HepG2 (cell line): ENCODE results near the gene DOK4. TPM values are rescaled to one million over a fixed set of nuclear protein-coding genes. Genes with fewer than 3 reads are reported as not detected.

Experiments
- ATF4 ChIP-seq, 2 experiments: fragments of 450-650 bp in 1 of 2; sonication (generic) in 1 of 2; formaldehyde crosslinking; IDR thresholded peaks; 2 replicates each; pipeline versions ENCODE4 v1.5.0 to v1.8.0; 2020 to 2022; ENCODE audit warnings: mild to moderate bottlenecking in 1 of 2, missing genetic modification reagents in 1 of 2
- CREB1 ChIP-seq, 2 experiments: fragments of 450-650 bp in 1 of 2; IDR thresholded peaks; 2 replicates each; pipeline ENCODE4 v1.6.1; 2016 to 2017; ENCODE audit warnings: control low read depth in 1 of 2, mild to moderate bottlenecking in 1 of 2, missing compliant biosample characterization in 1 of 2, missing genetic modification characterization in 1 of 2
- NONO ChIP-seq, 2 experiments: fragments of 450-650 bp in 1 of 2; sonication (generic) in 1 of 2; formaldehyde crosslinking in 1 of 2; IDR thresholded peaks in 1 of 2; conservative IDR thresholded peaks in 1 of 2; 2 replicates each; pipeline versions ENCODE4 v1.6.1 to v1.8.0; 2017 to 2022; ENCODE audit warnings: mild to moderate bottlenecking in 1 of 2, missing genetic modification reagents in 1 of 2, moderate library complexity in 1 of 2
- PAF1 ChIP-seq: IDR thresholded peaks from 2 replicates; pipeline ENCODE4 v1.6.1; 2016; ENCODE audit warnings: missing genetic modification reagents, missing compliant biosample characterization
- RBM39 ChIP-seq: fragments of 200-400 bp; formaldehyde crosslinking; IDR thresholded peaks from one replicate; pipeline ENCODE4 v1.6.1; 2018; ENCODE audit warnings: antibody characterized with exemption, mild to moderate bottlenecking, low read depth, low read length; ENCODE audit not compliant: poor library complexity, severe bottlenecking
- RERE ChIP-seq: IDR thresholded peaks from 2 replicates; pipeline ENCODE4 v1.6.1; 2016; ENCODE audit warnings: low read depth, missing genetic modification reagents, missing compliant biosample characterization
- SUZ12 ChIP-seq: fragments of 150-350 bp; IDR thresholded peaks from 2 replicates; pipeline ENCODE4 v1.6.1; 2014; ENCODE audit warnings: low read depth, low read length
- ZFP41 ChIP-seq: sonication (generic); formaldehyde crosslinking; IDR thresholded peaks from 2 replicates; pipeline ENCODE4 v1.4.0; 2020; ENCODE audit warnings: mild to moderate bottlenecking, missing genetic modification reagents, borderline replicate concordance
- ZNF496 ChIP-seq: sonication (generic); formaldehyde crosslinking; IDR thresholded peaks from 2 replicates; pipeline ENCODE4 v1.8.1; 2023; ENCODE audit warnings: mild to moderate bottlenecking, moderate library complexity, missing genetic modification reagents; ENCODE audit not compliant: insufficient replicate concordance
- ZNF691 ChIP-seq: sonication (generic); formaldehyde crosslinking; IDR thresholded peaks from 2 replicates; pipeline ENCODE4 v1.4.0; 2020; ENCODE audit warnings: missing genetic modification reagents, low read depth, mild to moderate bottlenecking, borderline replicate concordance
- polyA plus RNA-seq, 8 experiments: library from polyadenylated mRNA; depleted of rRNA in 3 of 8; stranded (reverse) in 7 of 8; unstranded in 1 of 8; fragments of >200 nt; fragmentation: Illumina TruSeq in 4 of 8; extraction: Trizol in 4 of 8; gene quantifications; 2 replicates each; pipeline versions ENCODE4 v1.2.1 to v1.2.3, GENCODE V29; 2011 to 2016; ENCODE audit warnings: low read depth in 4 of 8, missing spikeins in 1 of 8, mixed read lengths in 1 of 8; ENCODE audit not compliant: insufficient read depth in 1 of 8
- total RNA-seq, 5 experiments: library from RNA; depleted of rRNA; stranded (reverse); fragments of >200 nt; fragmentation: Illumina TruSeq; extraction: Trizol; gene quantifications; 2 replicates each; pipeline ENCODE4 v1.2.3, GENCODE V29; 2016; ENCODE audit warnings: low read depth in 1 of 5

DOK4 gene
- total and polyA plus RNA-seq, 2 of the 13 experiments (the other 11 are each of a cell fraction or from before 2014, with no cell fraction given) = 52.7 to 70.0 TPM

GRCh38 chr16:57486858-57487834 is 853 bp upstream of the DOK4 start (continued):
- no peak for TF ChIP-seq RBM39
- peak in 1 of 2 experiments; percentile 26; a peak in 1 of 4 replicates for TF ChIP-seq ATF4 (CRISPR knock-in tag; IDR thresholded peaks at IDR 0.05)
- no peak for TF ChIP-seq RERE
- no peak for TF ChIP-seq SUZ12
- TF ChIP-seq ZFP41 (CRISPR knock-in tag) = no peak
- TF ChIP-seq PAF1 (CRISPR knock-in tag) = no peak
- TF ChIP-seq ZNF496 (CRISPR knock-in tag) = no peak
- TF ChIP-seq ZNF691 = no peak; the same call in 1 of the 2 replicates
- TF ChIP-seq NONO (IDR thresholded peaks at IDR 0.05) = no peak
- TF ChIP-seq NONO (CRISPR knock-in tag; conservative IDR thresholded peaks at IDR 0.05) = peak; percentile 75
- TF ChIP-seq CREB1 (IDR thresholded peaks at IDR 0.05) = no peak
- no peak for TF ChIP-seq CREB1 (CRISPR knock-in tag; IDR thresholded peaks at IDR 0.05)
